ENCODE data around the gene MPDU1. TPM values are rescaled to one million over a fixed set of nuclear protein-coding genes. Genes with fewer than 3 reads are reported as not detected.
A peak's percentile ranks its signal among the peaks of the same experiment; 100 is the strongest.

The MPDU1 gene
- total and polyA plus RNA-seq, 2 of the 13 experiments (the other 11 are each of a cell fraction or from before 2014, with no cell fraction given) = 112 to 167 TPM

GRCh38 chr17:7614425-7615264 is 31.0 kb downstream of the MPDU1 start, which contains the start of gene FXR2 (continued):
- TF ChIP-seq ARID4A (CRISPR knock-in tag; IDR thresholded peaks at IDR 0.05; ENCODE audit: borderline replicate concordance) (0 out of 2 replicates have a peak, but pooled peaks have one; percentile 35), PITX1 (CRISPR knock-in tag; IDR thresholded peaks at IDR 0.05) (no peak), ZNF839 (CRISPR knock-in tag; IDR thresholded peaks at IDR 0.05; ENCODE audit: borderline replicate concordance) (no peak), LCORL (IDR thresholded peaks at IDR 0.05) (no peak), LCORL (CRISPR knock-in tag; IDR thresholded peaks at IDR 0.05) (no peak), ZNF101 (CRISPR knock-in tag; IDR thresholded peaks at IDR 0.05; ENCODE audit: borderline replicate concordance, low read depth) (no peak), SIX4 (CRISPR knock-in tag; IDR thresholded peaks at IDR 0.05) (no peak), TAF15 (IDR thresholded peaks at IDR 0.05; ENCODE audit: low read depth, low read length, poor library complexity, severe bottlenecking) (peak; percentile 20), ZNF263 (CRISPR knock-in tag; IDR thresholded peaks at IDR 0.05) (no peak), TFE3 (CRISPR knock-in tag; IDR thresholded peaks at IDR 0.05) (0 out of 2 replicates have a peak, but pooled peaks have one; percentile 7), MXD3 (CRISPR knock-in tag; IDR thresholded peaks at IDR 0.05) (no peak), CSRNP2 (CRISPR knock-in tag; conservative IDR thresholded peaks at IDR 0.05; ENCODE audit: low read depth) (no peak), TBL1XR1 (IDR thresholded peaks at IDR 0.05; ENCODE audit: borderline replicate concordance, low read length, partially characterized antibody) (no peak), MXD1 (CRISPR knock-in tag; IDR thresholded peaks at IDR 0.05) (no peak), MEIS2 (CRISPR knock-in tag; IDR thresholded peaks at IDR 0.05) (no peak; the same call in 1 of the 2 replicates), ZFYVE20 (CRISPR knock-in tag; IDR thresholded peaks at IDR 0.05; ENCODE audit: borderline replicate concordance, low read depth) (no peak), MLXIP (CRISPR knock-in tag; IDR thresholded peaks at IDR 0.05; ENCODE audit: borderline replicate concordance) (no peak)

All from HepG2 (cell line).